Hematopoietic multipotent progenitor cell treated with erythropoietin and hydrocortisone succinate and interleukin-3 and kit ligand, for 8 days (in vitro differentiated cells): ENCODE measurements around the gene ARAF.
A peak's percentile ranks its signal among the peaks of the same experiment; 100 is the strongest.
"Not testable (repeated sequence)": the region's sequence is repeated elsewhere in the genome, so short reads cannot be mapped to it uniquely, and the experiment has no call there.

ENCODE experiments used
- DNase-seq: peaks from one replicate; pipeline ENCODE4 v3.0.0-alpha.2; 2015

ARAF gene

DNA sequence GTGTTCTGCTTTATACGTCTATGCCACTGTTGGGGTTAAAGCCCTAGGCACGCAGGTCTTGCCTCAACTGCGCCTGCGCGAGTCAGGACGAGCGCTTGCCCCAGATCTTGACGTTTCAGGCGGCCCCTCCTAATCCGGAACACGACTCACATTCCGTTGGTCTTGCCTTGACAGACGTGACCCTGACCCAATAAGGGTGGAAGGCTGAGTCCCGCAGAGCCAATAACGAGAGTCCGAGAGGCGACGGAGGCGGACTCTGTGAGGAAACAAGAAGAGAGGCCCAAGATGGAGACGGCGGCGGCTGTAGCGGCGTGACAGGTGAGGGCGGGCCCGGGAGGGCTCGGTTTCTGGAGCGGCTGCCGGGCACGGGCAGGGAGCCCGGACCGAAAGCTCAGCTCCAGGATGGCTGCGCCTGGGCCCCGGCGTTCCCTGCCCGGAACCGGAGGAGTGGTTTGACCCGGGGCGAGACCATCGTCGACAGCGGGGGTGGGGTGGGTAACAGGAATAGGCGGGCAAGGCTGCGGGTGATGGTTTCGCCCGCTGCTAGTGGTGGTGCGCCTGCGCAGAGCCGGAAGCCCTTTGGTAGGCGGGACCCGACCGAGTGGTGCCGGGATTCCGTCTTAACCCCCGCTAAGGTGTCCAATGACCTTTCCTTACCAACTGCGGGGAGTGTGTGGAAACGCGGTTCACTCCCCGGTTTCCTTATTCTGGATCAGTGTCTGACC, at the start of gene ARAF:
ARAF (plus strand) TSS at position 272 of the 725 bp plus-strand sequence. CDS start 1,763 bp downstream, outside the sequence.
- DNase-seq, result peak; percentile 100

GRCh38 chrX:47512383-47512782, 48.6 kb upstream of the ARAF start:
- not testable (repeated sequence) for DNase-seq

GRCh38 chrX:47513034-47513965, 47.7 kb upstream of the ARAF start:
- DNase-seq, result not testable (repeated sequence)

GRCh38 chrX:47514533-47515235, 46.3 kb upstream of the ARAF start:
- DNase-seq, result no peak

DNA sequence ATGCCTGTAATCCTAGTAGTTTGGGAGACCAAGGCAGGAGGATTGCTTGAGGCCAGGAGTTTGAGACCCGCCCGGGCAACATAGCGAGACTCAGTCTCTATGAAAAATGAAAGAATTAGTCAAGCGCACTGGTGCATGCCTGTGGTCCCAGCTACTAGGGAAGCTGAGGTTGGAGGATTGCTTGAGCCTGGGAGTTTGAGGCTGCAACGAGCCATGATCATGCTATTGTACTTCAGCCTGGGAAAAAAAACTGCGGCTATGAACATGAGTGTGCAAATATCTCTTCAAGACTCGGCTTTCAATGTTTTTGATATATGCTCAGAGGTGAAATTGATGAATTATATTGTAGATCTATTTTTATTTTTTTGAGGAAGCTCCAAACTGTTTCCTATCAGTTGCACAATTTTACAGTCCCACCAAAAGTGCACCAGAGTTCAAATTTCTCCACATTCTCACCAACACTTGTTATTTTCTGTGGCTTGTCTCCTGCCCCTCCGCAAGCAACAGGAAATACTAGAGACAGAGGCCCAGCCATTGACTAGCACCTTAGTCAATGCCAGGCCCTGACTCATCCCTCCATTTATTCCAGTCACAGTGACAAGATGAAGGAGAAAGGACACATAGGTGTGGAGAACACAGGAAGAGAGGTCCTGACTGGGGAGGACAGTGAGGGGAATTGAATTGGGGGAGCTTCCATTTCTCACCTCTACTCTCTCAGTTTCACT, 44.9 kb upstream of the ARAF start:
- no peak for DNase-seq

- DNase-seq, result no peak
These were observed 42.9 kb upstream of the ARAF start for GRCh38 chrX:47518144-47518543.

DNA sequence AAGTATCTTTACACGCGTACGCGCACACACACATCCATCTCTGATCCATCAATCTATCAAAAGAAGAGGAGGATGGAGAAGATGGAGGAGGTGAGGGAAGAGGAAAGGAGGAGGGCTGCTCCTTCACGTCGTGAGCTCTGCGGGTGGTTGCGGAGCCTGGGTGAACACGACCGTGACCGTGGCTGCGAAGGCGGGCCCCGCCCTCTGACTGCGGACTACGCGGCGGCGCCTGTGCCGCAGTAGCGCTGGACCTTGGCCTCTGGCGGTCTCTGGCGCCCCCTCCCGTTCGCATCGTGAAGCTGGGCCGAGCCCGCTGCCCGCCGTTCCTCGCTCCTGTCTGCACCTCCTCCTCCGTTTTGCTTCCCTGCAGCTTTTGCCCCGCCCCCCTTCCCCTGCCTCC, 37.7 kb upstream of the ARAF start:
- peak; percentile 59 for DNase-seq

DNA sequence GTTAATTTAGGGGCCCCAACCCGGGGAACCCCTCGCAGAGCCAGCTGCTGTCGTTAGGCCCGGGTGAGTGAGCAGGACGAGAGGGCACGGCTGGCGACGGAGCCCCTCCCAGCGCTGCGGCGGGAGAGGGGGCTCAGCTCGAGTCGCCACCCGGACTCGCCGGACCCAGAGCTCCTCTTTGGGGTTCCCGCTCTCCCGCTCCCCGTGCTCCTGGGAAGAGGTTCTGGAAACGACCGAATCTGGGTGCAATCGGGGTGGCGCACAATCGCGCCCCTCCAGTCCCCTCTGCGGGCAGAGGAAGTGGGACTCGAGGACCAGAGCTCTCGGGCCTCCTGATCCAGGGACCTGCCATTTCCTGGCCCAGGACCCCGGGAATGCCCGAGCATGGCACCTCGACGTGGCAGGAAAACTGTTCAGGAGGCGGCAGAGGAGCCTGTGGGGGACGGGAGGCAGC, 37.3 kb upstream of the ARAF start:
- no peak for DNase-seq

DNA sequence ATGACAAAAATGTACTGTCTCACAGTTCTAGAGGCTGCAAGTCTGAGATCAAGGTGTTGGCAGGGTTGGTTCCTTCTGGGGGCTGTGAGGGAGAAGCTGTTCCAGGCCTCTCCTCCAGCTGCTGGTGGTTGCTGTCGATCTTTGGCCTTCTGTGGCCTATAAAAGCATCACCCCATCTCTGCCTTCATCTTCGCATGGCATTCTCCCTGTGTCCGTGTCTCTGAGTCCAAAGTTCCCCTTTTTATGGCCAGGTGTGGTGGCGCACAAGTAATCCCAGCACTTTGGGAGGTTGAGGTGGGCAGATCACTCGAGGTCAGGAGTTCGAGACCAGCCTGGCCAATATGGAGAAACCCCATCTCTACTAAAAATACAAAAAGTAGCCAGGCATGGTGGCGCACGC, 31.5 kb upstream of the ARAF start:
- DNase-seq, result no peak

GRCh38 chrX:47530049-47530448, 31.0 kb upstream of the ARAF start:
- DNase-seq, result peak; percentile 17

DNA sequence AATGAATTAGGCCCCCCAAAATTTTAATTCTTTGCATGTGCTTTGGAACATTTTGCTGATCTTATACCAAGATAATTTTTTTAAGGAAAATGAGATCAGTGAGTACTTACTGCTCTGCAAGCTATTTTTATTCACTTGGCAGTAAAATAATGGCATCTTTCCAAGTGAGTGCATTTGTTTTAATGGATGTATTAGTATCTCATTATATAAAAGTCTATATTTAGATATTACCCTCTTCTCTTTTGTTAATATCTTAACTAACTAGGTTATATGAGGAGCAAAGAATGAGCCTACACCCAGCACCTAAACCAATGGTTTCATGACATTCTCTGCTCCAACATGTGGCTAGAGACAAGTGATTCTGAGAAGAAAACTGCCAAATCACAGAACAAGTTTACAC, 21.1 kb upstream of the ARAF start:
- no peak for DNase-seq

GRCh38 chrX:47540754-47541538, 20.1 kb upstream of the ARAF start:
- peak; percentile 76 for DNase-seq

GRCh38 chrX:47543496-47543895, 17.5 kb upstream of the ARAF start:
- no peak for DNase-seq

DNA sequence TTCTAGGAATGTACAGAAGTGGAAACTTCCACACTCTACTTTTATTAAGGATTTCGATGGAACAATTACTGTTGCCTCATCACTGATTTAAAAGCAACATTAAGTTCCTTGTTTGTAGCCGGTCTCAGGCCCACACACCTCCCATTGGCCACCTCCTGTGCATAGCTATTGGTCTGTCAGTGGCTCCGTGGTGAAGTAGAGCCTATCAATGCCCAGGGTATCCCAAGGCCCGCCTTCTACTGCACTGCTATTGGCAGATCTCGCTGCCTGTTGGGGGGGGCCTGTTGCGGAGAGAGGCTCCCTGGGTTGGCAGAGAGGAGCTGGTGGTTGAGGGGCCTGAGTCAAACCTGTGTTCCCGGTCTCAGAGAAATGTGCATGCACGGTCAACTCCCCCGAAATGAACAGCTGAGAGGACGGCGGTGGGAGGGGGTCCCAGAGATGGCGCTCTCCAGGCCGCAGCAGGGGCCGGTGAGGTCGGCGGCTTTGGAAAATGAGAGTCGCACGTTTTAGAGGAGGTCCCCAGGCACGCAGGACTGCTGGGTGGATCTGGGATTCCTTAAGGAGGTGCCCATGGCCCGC, 4.9 kb upstream of the ARAF start:
- peak; percentile 93 for DNase-seq

GRCh38 chrX:47558436-47558835, 2.6 kb upstream of the ARAF start:
- no peak for DNase-seq

- no peak for DNase-seq
These were observed 649 bp upstream of the ARAF start for GRCh38 chrX:47560179-47560933.

GRCh38 chrX:47561659-47562151, 700 bp downstream of the ARAF start:
- no peak for DNase-seq

DNA sequence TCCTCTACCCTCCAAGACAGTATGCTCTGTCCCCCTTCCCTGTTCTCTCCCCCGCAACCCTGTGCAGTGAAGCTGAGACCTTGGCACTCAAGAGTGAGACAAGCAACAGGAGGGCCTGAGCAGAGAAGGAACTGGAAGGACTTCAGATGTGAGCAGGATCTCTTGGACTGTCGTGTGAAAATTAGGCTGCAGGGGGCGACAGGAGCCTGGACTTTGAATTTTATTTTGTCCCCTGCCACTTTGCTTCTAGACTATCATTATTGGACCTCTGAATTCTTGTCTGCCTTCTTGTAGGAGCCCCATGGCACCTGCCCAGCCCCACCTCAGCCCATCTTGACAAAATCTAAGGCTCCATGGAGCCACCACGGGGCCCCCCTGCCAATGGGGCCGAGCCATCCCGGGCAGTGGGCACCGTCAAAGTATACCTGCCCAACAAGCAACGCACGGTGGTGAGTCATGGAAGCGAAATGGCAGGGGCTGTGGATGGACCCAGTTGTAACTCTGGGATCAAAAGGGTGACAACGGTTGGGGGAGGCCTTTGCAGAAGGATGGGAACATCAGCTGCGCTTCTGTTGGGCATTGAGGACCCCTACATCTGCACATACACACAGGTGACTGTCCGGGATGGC, 1.7 kb downstream of the ARAF start:
- peak; percentile 75 for DNase-seq

DNA sequence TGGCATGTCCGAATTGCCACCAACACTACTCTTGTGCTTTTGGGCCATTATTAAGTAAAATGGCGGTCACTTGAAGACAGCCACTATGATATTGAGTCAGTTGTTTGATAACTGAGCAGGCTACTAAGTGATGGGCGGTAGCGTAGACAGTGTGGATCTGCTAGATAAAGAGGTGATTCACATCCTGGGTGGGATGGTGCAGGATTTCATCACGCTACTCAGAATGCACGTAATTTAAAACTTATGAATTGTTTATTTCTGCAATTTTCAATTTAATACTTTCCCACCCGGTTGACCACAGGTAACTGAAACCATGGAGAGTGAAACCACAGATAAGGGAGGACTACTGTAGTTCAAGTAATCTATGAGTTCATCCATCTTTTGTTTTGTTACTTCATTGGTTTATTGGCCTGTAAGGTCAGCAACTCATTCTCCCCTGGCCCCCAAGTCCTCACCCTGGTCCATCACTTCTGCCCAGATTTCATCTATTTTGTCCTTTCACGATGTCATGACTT, 2.9 kb downstream of the ARAF start:
- peak; percentile 85 for DNase-seq
